WERI-Rb-1 (cell line): ENCODE results near the gene NT5DC1.

Source experiments
- DNase-seq: peaks from one replicate; pipeline ENCODE4 v3.0.0-alpha.2; 2020
- H3K27ac ChIP-seq: fragments of 250-450 bp; sonication (Bioruptor Pico); 2 replicates; pipeline ENCODE4 v1.5.1; 2020; ENCODE audit warnings: mild to moderate bottlenecking, moderate library complexity
- H3K27me3 ChIP-seq: fragments of 250-450 bp; sonication (Bioruptor Pico); 2 replicates; pipeline ENCODE4 v1.5.1; 2021; ENCODE audit warnings: mild to moderate bottlenecking, low read depth, moderate library complexity; ENCODE audit not compliant: insufficient read depth, severe bottlenecking
- H3K36me3 ChIP-seq: fragments of 250-450 bp; sonication (Bioruptor Pico); 2 replicates; pipeline ENCODE4 v1.5.1; 2020; ENCODE audit warnings: mild to moderate bottlenecking, moderate library complexity
- H3K4me3 ChIP-seq: 2 replicates; pipeline ENCODE4 v1.5.1; 2011; ENCODE audit warnings: low read depth, mild to moderate bottlenecking, control low read depth, low read length
- H3K9me3 ChIP-seq: fragments of 250-450 bp; sonication (Bioruptor Pico); 2 replicates; pipeline ENCODE4 v1.5.1; 2021; ENCODE audit warnings: mild to moderate bottlenecking, moderate library complexity; ENCODE audit not compliant: severe bottlenecking
- TF ChIP-seq, protein P1 (sequence below): IDR thresholded peaks from 2 replicates; pipeline ENCODE4 v1.5.1; 2011; ENCODE audit warnings: low read depth, mild to moderate bottlenecking, control low read depth, inconsistent platforms, low read length

NT5DC1 gene

DNA sequence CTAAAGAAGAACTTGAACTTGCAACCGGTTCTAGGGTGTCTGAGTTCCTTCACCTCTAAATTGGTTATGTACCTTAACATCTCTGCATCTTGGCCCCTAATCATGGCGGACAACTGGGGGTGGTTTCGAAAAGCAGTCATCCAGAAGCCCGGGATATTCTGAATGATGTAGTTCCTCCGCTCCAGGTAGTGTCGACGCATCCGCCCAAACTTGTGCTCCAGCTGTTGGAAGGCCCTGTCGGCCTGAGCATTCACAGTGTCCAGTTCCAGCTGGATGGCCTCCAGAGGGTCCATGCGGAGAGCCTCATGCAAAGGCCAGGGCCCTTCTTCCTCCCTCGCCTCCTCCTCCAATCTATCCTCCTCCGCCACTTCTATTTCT, 178.2 kb downstream of the NT5DC1 start:
- H3K4me3 ChIP-seq = peak overlapping the region; percentile 85
- no peaks in the 10 kb centered on the region for H3K27me3 ChIP-seq
- peaks cover 34% of the 10 kb centered on the region for H3K36me3 ChIP-seq
- no peak for DNase-seq
- peak overlapping the region; percentile 96 for H3K27ac ChIP-seq
- TF ChIP-seq, protein P1, sequence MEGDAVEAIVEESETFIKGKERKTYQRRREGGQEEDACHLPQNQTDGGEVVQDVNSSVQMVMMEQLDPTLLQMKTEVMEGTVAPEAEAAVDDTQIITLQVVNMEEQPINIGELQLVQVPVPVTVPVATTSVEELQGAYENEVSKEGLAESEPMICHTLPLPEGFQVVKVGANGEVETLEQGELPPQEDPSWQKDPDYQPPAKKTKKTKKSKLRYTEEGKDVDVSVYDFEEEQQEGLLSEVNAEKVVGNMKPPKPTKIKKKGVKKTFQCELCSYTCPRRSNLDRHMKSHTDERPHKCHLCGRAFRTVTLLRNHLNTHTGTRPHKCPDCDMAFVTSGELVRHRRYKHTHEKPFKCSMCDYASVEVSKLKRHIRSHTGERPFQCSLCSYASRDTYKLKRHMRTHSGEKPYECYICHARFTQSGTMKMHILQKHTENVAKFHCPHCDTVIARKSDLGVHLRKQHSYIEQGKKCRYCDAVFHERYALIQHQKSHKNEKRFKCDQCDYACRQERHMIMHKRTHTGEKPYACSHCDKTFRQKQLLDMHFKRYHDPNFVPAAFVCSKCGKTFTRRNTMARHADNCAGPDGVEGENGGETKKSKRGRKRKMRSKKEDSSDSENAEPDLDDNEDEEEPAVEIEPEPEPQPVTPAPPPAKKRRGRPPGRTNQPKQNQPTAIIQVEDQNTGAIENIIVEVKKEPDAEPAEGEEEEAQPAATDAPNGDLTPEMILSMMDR = no peak
- no peaks in the 10 kb centered on the region for H3K9me3 ChIP-seq

DNA sequence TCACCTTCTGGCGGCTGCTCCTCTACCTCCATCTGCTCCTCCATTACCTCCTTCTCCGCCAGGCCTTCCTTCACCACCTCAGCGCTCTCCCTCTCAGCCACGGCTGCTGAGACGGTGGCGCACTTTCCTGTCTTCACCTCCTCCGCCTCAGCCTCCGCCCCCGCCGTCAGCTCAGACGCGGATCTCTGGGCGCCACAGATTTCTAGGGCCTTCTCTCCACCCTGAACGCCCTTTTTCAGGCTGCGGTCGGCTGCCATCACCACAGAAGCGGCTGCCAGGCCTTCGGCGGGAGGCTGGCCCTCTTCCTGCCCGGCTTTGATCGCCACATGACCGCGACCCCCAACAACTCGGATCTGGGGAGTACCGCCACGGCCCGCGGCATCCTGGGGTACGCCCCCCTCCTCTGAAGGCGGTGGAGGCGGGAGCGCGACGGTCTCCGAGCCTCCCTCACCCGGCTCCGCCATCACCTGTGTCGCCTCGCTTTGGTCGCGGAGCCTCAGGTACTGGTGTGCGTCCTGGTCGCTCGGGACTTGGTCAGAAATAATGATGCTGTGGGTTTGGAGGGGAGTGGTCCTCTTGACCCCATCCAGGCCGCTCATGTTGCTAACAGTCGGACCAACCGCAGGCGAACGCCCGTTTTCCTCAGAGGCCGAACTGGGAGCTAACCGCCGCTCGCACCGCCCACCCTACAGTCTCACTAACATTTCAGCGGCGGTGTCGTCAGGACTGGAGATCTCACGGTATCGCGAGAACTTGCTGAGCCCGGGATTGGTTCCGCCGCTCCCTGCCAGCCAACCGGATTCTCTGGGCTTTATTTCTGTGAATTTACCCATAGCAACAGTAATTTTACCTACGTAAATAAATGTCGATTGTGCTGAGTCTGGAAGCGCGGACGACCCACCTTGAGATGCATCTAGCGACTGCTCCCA, 178.8 kb downstream of the NT5DC1 start, which contains the start of gene TSPYL1:
TSS of gene TSPYL1 (minus strand) at position 699 of the 929 bp plus-strand sequence. CDS start at position 599, 100 bp downstream.
- H3K36me3 ChIP-seq = peaks cover 34% of the 10 kb centered on the region
- TF ChIP-seq, protein P1 = no peak
- H3K27me3 ChIP-seq = no peaks in the 10 kb centered on the region
- no peaks in the 10 kb centered on the region for H3K9me3 ChIP-seq
- DNase-seq = peak; percentile 95
- H3K27ac ChIP-seq = peak within 1 kb of the TSS; percentile 96
- H3K4me3 ChIP-seq = peak within 1 kb of the TSS; percentile 85

DNA sequence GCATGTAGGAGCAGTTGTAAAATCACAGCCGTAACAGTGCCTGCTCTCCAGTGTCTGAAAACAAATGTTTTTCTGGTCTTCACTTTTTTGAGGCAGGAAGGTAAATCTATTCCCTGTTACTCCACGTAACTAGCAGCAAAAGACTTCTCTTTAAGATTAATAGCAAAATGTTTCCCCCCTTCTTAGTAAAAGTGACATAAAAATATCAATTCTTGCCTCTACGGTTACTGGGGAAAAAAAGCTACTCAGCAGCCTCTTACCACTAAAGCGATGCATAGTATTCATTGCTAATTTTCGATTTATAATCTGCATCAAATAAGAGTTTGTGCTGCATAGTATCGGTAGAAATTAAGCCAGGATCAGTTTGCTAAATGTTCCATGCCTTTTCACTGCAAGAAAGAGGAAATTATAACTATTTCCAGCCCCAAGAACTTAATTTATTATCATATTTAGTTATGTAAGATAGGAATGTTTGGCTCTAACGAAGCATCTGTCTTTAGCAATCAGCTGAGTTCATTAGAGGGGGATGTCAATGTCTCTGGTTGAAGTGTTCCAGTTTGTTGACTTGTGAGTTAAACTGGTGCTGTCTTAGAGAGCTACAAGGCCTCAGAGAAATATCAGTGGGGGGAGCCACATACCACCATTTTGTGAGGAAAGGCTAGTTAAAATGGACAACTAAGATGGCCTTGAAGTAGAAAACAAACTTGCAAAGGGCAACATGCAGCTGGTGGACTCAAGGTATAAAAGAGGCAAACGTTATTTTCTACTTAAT, 179.7 kb downstream of the NT5DC1 start:
- Histone ChIP-seq H3K9me3 (no peaks in the 10 kb centered on the region), H3K36me3 (peaks cover 34% of the 10 kb centered on the region), H3K4me3 (peak overlapping the region; percentile 85), H3K27me3 (no peaks in the 10 kb centered on the region), H3K27ac (peak overlapping the region; percentile 96)
- no peak for DNase-seq
- TF ChIP-seq, protein P1 = no peak

DNA sequence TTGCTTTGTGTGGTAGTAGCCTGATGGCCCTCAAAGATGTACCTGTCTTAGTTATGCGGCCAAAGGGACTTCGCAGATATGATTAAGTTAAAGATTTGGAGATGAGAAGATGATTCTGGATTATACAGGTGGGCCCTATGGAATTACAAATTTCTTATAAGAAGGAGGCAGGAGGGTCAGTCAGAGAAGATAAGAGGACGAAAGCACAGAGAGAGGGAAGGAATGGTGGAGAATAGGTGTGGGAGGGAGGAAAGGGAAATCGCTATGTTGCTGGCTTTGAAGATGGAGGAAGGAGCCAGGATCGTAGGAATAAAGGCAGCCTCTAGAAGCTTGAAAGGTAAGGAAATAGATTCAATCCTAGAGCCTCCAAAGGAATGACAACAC, 180.3 kb downstream of the NT5DC1 start:
- Histone ChIP-seq H3K9me3 (no peaks in the 10 kb centered on the region), H3K36me3 (peaks cover 32% of the 10 kb centered on the region), H3K27me3 (no peaks in the 10 kb centered on the region), H3K4me3 (no peak overlapping the region; the same call in 1 of the 2 replicates), H3K27ac (no peak overlapping the region)
- TF ChIP-seq, protein P1 = no peak
- DNase-seq = no peak

DNA sequence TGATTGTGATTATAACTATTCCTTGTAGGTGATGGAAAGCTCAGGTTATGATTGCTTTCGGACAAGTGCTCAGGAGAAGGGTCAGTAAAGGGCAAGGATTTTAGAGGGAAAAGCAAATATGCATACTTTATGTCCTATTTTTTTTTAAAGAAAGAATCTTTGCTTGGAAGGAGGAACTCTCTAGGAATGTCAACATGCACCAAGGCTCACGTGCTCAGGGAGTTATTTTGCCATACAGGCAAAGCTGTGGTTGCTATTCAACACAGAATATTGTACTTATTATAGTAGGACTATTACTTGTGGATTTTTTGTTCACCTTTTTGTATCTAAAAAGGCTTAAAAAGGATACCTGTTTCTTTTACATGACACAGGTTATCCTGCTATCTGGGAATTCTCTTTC, 182.0 kb downstream of the NT5DC1 start:
- Histone ChIP-seq H3K36me3 (peaks cover 18% of the 10 kb centered on the region), H3K4me3 (no peak overlapping the region), H3K27me3 (no peaks in the 10 kb centered on the region), H3K9me3 (no peaks in the 10 kb centered on the region), H3K27ac (no peak overlapping the region)
- no peak for DNase-seq
- TF ChIP-seq, protein P1 = no peak
